Transverse colon (tissue), 4 donors: ENCODE measurements around the gene TOMM40L. TPM values are rescaled to one million over a fixed set of nuclear protein-coding genes. Genes with fewer than 3 reads are reported as not detected.
A peak's percentile ranks its signal among the peaks of the same experiment; 100 is the strongest.

Experiments used
- DNase-seq: peaks from one replicate; pipeline ENCODE4 v3.0.0-alpha.2; 2019
- H3K27ac ChIP-seq, 4 donors: fragments of 200-600 bp; sonication (generic); 2 replicates each; pipeline ENCODE4 v1.5.1; 2016 to 2018; ENCODE audit warnings: inconsistent platforms in 4 of 4
- H3K27me3 ChIP-seq: fragments of 200-600 bp; sonication (generic); 2 replicates; pipeline ENCODE4 v1.5.1; 2017; ENCODE audit warnings: inconsistent platforms
- H3K36me3 ChIP-seq, 4 donors: fragments of 200-600 bp; sonication (generic); 2 replicates each; pipeline ENCODE4 v1.5.1; 2017 to 2019; ENCODE audit warnings: inconsistent platforms in 4 of 4
- H3K4me1 ChIP-seq, 4 donors: fragments of 200-600 bp; sonication (generic); 2 replicates each; pipeline ENCODE4 v1.5.1; 2017 to 2020; ENCODE audit warnings: inconsistent platforms in 4 of 4
- H3K4me3 ChIP-seq, 4 donors: fragments of 200-600 bp; sonication (generic); 1 replicate in 1 of 4; 2 replicates in 3 of 4; pipeline versions ENCODE4 v1.5.1 to v1.6.1; 2017 to 2019; ENCODE audit warnings: inconsistent platforms in 4 of 4
- H3K9me3 ChIP-seq, 2 donors: fragments of 200-600 bp; sonication (generic); 2 replicates each; pipeline ENCODE4 v1.5.1; 2017 to 2019; ENCODE audit warnings: inconsistent platforms in 2 of 2
- EP300 ChIP-seq: sonication (generic); formaldehyde crosslinking; IDR thresholded peaks from one replicate; pipeline ENCODE4 v1.6.1; 2017; ENCODE audit warnings: antibody characterized with exemption, low read depth
- POLR2A ChIP-seq: fragments of 450-650 bp; IDR thresholded peaks from one replicate; pipeline ENCODE4 v1.6.1; 2016; ENCODE audit warnings: antibody characterized with exemption, mild to moderate bottlenecking, moderate library complexity
- POLR2AphosphoS5 ChIP-seq, 3 donors: sonication (generic); formaldehyde crosslinking; IDR thresholded peaks; one replicate each; pipeline ENCODE4 v1.6.1; 2016; ENCODE audit warnings: antibody characterized with exemption in 3 of 3
- whole genome bisulfite sequencing, 2 donors: methylation state at CpG; one replicate each; pipeline ENCODE4 v1.1.5; 2018; ENCODE audit warnings: low coverage in 1 of 2; 5-methylcytosine and 5-hydroxymethylcytosine counted together
- in situ Hi-C, 4 donors: fragments of 200-750 bp; cut with MboI; loops; one replicate each; pipeline versions ENCODE4 v1.15.0 to v1.15.1; 2017; ENCODE audit warnings: low sequenced_read_pairs in 3 of 4, low pct_ligation_motif_present in 1 of 4, low pct_unique_long_range_greater_than_20kb in 1 of 4
- intact Hi-C: fragments of 100-400 bp; cut with DNase I; formaldehyde crosslinking; loops from one replicate; pipeline ENCODE4 v1.15.1; 2023; ENCODE audit warnings: low total_unique reads
- total RNA-seq, 4 donors: library from RNA; depleted of rRNA; stranded (reverse); fragments of >200 nt; gene quantifications; one replicate each; pipeline ENCODE4 v1.1.0, GENCODE V29; 2016
- TF ChIP-seq, protein P1 (sequence below), 5 experiments: fragments of 200-600 bp in 3 of 5; fragments of 450-650 bp in 2 of 5; sonication (generic) in 3 of 5; IDR thresholded peaks; 1 replicate in 2 of 5; 2 replicates in 3 of 5; pipeline ENCODE4 v1.5.1; 2016 to 2017; ENCODE audit warnings: antibody characterized with exemption in 5 of 5, inconsistent platforms in 3 of 5, mild to moderate bottlenecking in 2 of 5, moderate library complexity in 1 of 5

The TOMM40L gene
- total RNA-seq, 4 donors from 2014 or later: 5.8 to 21.4 (median 12.6) TPM

DNA sequence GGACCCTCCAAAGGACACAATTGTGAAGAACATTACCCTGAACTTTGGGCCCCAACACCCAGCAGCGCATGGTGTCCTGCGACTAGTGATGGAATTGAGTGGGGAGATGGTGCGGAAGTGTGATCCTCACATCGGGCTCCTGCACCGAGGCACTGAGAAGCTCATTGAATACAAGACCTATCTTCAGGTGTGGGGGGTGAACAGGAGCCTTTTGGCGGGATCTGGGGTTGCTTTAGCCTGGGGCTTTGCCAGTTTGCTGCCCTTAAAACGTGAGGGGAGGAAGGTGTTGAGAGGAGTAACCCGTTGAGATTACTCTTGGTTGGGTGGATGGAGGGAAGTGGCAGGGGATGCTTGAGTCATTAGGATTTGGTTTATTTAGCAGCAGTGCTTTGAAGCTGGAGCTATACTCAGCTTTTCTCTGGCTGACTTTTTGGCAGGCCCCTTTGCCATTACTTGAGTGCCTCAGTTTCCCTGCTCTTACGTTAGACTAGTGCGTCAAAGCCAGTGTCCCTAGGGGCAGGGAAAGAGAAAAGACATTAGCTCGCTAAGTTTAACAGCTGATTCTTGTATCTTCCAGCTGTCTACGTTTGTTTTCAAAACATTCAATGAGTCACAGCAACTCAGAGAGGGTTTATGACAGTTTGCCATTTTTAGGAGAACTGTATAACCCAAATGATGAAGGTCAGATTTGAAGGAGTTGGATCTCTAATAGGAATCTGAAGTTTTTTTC, 19.3 kb upstream of the TOMM40L start:
- in situ Hi-C loops: loop anchor here in 1 of 4 donors (25.0 kb wide), 1 partner anchor 181 kb away; no protein-coding TSS in a partner anchor

DNA sequence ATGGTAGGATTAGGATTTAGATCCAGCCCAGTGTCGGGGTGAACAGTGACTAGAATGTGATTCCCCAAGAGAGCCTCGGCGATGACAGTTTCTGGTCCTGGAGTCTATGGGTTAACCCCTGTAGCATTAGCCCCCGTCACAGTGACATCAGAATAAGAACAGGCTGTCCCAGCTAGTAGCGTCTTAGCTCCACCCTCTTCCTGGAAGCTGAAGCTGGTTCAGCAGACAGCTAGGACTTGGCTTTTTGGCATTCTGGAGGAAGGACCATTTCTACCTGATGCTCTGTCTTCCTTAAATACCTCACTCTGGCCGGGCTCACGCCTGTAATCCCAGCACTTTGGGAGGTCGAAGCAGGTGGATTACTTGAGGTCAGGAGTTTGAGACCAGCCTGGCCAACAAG, 18.7 kb upstream of the TOMM40L start:
- peaks cover 0 to 52% (median 24%) of the 10 kb centered on the region in 4 donors for H3K36me3 ChIP-seq
- no peaks in the 10 kb centered on the region for H3K9me3 ChIP-seq
- H3K4me3 ChIP-seq: peak overlapping the region in 1 of 4 donors; percentile 7
- DNase-seq: peak; percentile 50
- in situ Hi-C loops (loop anchor here in 1 of 4 donors (25.0 kb wide), 1 partner anchor 180 kb away; no protein-coding TSS in a partner anchor), intact Hi-C loops (loop anchor here (5.0 kb wide), 1 partner anchor 180 kb away; no protein-coding TSS in a partner anchor)
- peaks cover 15 to 59% (median 24%) of the 10 kb centered on the region in 4 donors for H3K4me1 ChIP-seq
- WGBS, 2 donors: 54 to 64% methylated on average over 5 to 8 of the region's 8 CpGs
- H3K27ac ChIP-seq: peak overlapping the region; percentile 74 to 98 (median 78)
- TF ChIP-seq EP300: peak; percentile 95
- TF ChIP-seq POLR2A: peak; percentile 28
- TF ChIP-seq, protein P1, sequence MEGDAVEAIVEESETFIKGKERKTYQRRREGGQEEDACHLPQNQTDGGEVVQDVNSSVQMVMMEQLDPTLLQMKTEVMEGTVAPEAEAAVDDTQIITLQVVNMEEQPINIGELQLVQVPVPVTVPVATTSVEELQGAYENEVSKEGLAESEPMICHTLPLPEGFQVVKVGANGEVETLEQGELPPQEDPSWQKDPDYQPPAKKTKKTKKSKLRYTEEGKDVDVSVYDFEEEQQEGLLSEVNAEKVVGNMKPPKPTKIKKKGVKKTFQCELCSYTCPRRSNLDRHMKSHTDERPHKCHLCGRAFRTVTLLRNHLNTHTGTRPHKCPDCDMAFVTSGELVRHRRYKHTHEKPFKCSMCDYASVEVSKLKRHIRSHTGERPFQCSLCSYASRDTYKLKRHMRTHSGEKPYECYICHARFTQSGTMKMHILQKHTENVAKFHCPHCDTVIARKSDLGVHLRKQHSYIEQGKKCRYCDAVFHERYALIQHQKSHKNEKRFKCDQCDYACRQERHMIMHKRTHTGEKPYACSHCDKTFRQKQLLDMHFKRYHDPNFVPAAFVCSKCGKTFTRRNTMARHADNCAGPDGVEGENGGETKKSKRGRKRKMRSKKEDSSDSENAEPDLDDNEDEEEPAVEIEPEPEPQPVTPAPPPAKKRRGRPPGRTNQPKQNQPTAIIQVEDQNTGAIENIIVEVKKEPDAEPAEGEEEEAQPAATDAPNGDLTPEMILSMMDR (IDR thresholded peaks at IDR 0.05): no peak
- peak; percentile 65 to 89 (median 75) for TF ChIP-seq POLR2AphosphoS5 (IDR thresholded peaks at IDR 0.05)
- H3K27me3 ChIP-seq: no peaks in the 10 kb centered on the region

More for the DNA sequence above, 19.3 kb upstream of the TOMM40L start:
- H3K36me3 ChIP-seq: peaks cover 0 to 46% (median 21%) of the 10 kb centered on the region in 4 donors
- WGBS, 2 donors: 77 to 80% methylated on average over 10 to 12 of the region's 12 CpGs
- intact Hi-C loops: loop anchor here (5.0 kb wide), 1 partner anchor 181 kb away; no protein-coding TSS in a partner anchor
- TF ChIP-seq POLR2AphosphoS5 (IDR thresholded peaks at IDR 0.05): peak in 1 of 3 donors; percentile 20
- TF ChIP-seq EP300: no peak
- TF ChIP-seq, protein P1 (IDR thresholded peaks at IDR 0.05): no peak
- no peak for TF ChIP-seq POLR2A
- H3K9me3 ChIP-seq: no peaks in the 10 kb centered on the region
- no peak for DNase-seq
- no peak overlapping the region for H3K4me3 ChIP-seq
- peak overlapping the region; percentile 74 to 98 (median 78) for H3K27ac ChIP-seq
- peaks cover 18 to 62% (median 26%) of the 10 kb centered on the region in 4 donors for H3K4me1 ChIP-seq
- no peaks in the 10 kb centered on the region for H3K27me3 ChIP-seq

DNA sequence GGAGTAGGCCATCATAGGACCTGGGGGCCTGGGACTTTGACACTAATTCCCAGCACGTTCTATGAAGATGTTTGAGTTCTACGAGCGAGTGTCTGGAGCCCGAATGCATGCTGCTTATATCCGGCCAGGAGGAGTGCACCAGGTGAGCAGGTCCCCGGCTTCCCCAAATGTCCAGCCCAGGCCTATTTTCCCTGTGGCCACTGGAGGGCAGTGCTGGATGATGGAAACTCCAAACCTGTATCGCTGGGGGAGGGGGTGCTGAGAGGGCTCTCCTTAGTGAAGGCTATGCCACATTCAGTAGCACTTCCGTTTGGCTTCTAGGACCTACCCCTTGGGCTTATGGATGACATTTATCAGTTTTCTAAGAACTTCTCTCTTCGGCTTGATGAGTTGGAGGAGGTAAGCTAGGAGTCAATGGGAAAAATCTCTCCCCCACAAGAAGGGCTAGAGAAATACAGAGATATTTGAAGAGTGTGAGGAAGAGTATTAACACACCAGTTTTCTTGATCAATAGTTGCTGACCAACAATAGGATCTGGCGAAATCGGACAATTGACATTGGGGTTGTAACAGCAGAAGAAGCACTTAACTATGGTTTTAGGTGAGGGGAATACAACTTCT, 16.0 kb upstream of the TOMM40L start:
- in situ Hi-C loops (loop anchor here in 1 of 4 donors (25.0 kb wide), 1 partner anchor 177 kb away; no protein-coding TSS in a partner anchor), intact Hi-C loops (loop anchor here (5.0 kb wide), 1 partner anchor 177 kb away; no protein-coding TSS in a partner anchor)
- H3K27ac ChIP-seq: peak overlapping the region; percentile 7 to 80 (median 47)
- no peaks in the 10 kb centered on the region for H3K27me3 ChIP-seq
- H3K9me3 ChIP-seq: no peaks in the 10 kb centered on the region
- H3K4me3 ChIP-seq: no peak overlapping the region
- TF ChIP-seq, protein P1 (IDR thresholded peaks at IDR 0.05): peak; percentile 83 to 89 (median 86)
- TF ChIP-seq POLR2A: no peak
- peak; percentile 76 for DNase-seq
- WGBS, 2 donors: 39 to 40% methylated on average over 4 to 11 of the region's 11 CpGs
- peaks cover 0 to 74% (median 31%) of the 10 kb centered on the region in 4 donors for H3K36me3 ChIP-seq
- peaks cover 4 to 37% (median 8%) of the 10 kb centered on the region in 4 donors for H3K4me1 ChIP-seq

DNA sequence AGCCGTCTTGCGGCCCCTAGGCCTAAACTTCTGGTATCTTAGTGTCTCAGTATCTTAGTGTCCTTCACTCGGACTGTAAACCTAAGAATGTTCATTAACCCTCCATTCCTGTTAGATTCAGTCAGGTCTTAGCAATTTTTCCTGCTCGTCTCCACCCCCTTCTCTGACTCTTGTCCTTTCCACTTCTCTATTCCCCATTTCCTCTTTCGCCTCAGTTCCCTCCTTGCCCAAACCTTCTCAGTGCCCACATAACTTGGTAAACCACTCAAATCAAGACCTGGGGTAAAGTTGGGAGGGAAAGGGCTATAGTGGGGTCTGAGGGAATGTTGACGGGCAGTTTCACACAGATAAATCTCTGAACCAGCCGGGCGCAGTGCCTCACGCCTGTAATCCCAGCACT, 11.5 kb upstream of the TOMM40L start:
- Histone ChIP-seq H3K4me3 (no peak overlapping the region), H3K27me3 (no peaks in the 10 kb centered on the region), H3K36me3 (peaks cover 0 to 51% (median 25%) of the 10 kb centered on the region in 4 donors), H3K4me1 (peaks cover 0 to 10% (median 3%) of the 10 kb centered on the region in 4 donors), H3K9me3 (no peaks in the 10 kb centered on the region), H3K27ac (peak overlapping the region; percentile 8 to 74 (median 35))
- intact Hi-C loops (no loop called here), in situ Hi-C loops (loop anchor here in 1 of 4 donors (25.0 kb wide), 1 partner anchor 173 kb away; no protein-coding TSS in a partner anchor)
- 80 to 95% methylated on average over 3 to 9 of the region's 9 CpGs for WGBS, 2 donors
- DNase-seq: no peak
- no peak for TF ChIP-seq POLR2A
- TF ChIP-seq EP300: no peak
- no peak for TF ChIP-seq POLR2AphosphoS5 (IDR thresholded peaks at IDR 0.05)
- TF ChIP-seq, protein P1 (IDR thresholded peaks at IDR 0.05): no peak
